Panc1 (cell line): ENCODE data around the gene TRIM5. TPM values are rescaled to one million over a fixed set of nuclear protein-coding genes. Genes with fewer than 3 reads are reported as not detected.

Source experiments
- ATAC-seq: fragments of 200-7000 bp; cut with Tn5 transposase; 2 replicates; pipeline ENCODE4 v1.9.1; 2020; ENCODE audit warnings: mild to moderate bottlenecking, moderate library complexity
- BruUV-seq: library from RNA; stranded (reverse); fragments of 400-500 nt; replicated peaks from 2 replicates; lab custom pipeline; 2021; lab: Mats Ljungman, UMichigan
- CTCF ChIA-PET: fragments of 300-600 bp; sonication (Branson Sonifier 250); formaldehyde crosslinking; loops from one replicate; lab custom pipeline; 2022; ENCODE audit warnings: antibody characterized with exemption; lab: Charles Lee
- POLR2A ChIA-PET: fragments of 300-600 bp; sonication (Branson Sonifier 250); formaldehyde crosslinking; loops from one replicate; lab custom pipeline; 2022; ENCODE audit warnings: antibody characterized with exemption; lab: Charles Lee
- DNase-seq: peaks from one replicate; pipeline ENCODE4 v3.0.0-alpha.2; 2010; ENCODE audit warnings: low read depth, low spot score
- H3K27ac ChIP-seq: 2 replicates; pipeline ENCODE4 v1.5.1; 2011; ENCODE audit warnings: mild to moderate bottlenecking, low read length, inconsistent platforms
- H3K27me3 ChIP-seq: fragments of 200-500 bp; sonication (Bioruptor generic); 2 replicates; pipeline ENCODE4 v1.6.0; 2014; ENCODE audit warnings: low read length, inconsistent platforms; ENCODE audit not compliant: control insufficient read depth, insufficient read depth
- H3K36me3 ChIP-seq: fragments of 200-500 bp; sonication (Bioruptor generic); 2 replicates; pipeline ENCODE4 v1.5.1; 2014; ENCODE audit warnings: inconsistent platforms, mild to moderate bottlenecking, low read length, moderate library complexity; ENCODE audit not compliant: control insufficient read depth, insufficient read depth
- H3K4me1 ChIP-seq: 2 replicates; pipeline ENCODE4 v1.5.1; 2011; ENCODE audit warnings: inconsistent platforms, mild to moderate bottlenecking, low read length, moderate library complexity; ENCODE audit not compliant: control insufficient read depth, insufficient read depth
- H3K4me3 ChIP-seq, 2 experiments: 2 replicates each; pipeline ENCODE4 v1.5.1; 2011 to 2012; ENCODE audit warnings: low read depth in 2 of 2, low read length in 2 of 2, mild to moderate bottlenecking in 2 of 2, inconsistent platforms in 1 of 2, moderate library complexity in 1 of 2
- H3K9me3 ChIP-seq: fragments of 200-500 bp; sonication (Bioruptor generic); 2 replicates; pipeline ENCODE4 v1.5.1; 2014; ENCODE audit warnings: low read depth, mild to moderate bottlenecking, inconsistent platforms, low read length, moderate library complexity; ENCODE audit not compliant: control insufficient read depth, insufficient read depth
- POLR2AphosphoS5 ChIP-seq: IDR thresholded peaks from 2 replicates; pipeline ENCODE4 v1.6.1; 2012; ENCODE audit warnings: mild to moderate bottlenecking, low read depth, low read length, moderate library complexity
- SIN3A ChIP-seq: IDR thresholded peaks from 2 replicates; pipeline ENCODE4 v1.6.1; 2012; ENCODE audit warnings: low read depth, mild to moderate bottlenecking, low read length, moderate library complexity, borderline replicate concordance; ENCODE audit not compliant: insufficient read depth
- TCF7L2 ChIP-seq: IDR thresholded peaks from 2 replicates; pipeline ENCODE4 v1.6.1; 2011; ENCODE audit warnings: mild to moderate bottlenecking, low read depth, low read length, inconsistent platforms
- in situ Hi-C: cut with HindIII; loops from 2 replicates; pipeline ENCODE4 v1.10.0; 2016; ENCODE audit warnings: low sequenced_read_pairs, low pct_unique_long_range_greater_than_20kb
- intact Hi-C: fragments of 100-400 bp; cut with micrococcal nuclease; formaldehyde crosslinking; loops from one replicate; pipeline ENCODE4 v1.10.0; 2022; ENCODE audit not compliant: unreplicated experiment
- total RNA-seq: library from RNA; stranded (reverse); gene quantifications from one replicate; pipeline ENCODE4 v1.2.1, GENCODE V29; 2021; ENCODE audit not compliant: unreplicated experiment
- TF ChIP-seq, protein P1 (sequence below), 2 experiments: IDR thresholded peaks; 2 replicates each; pipeline ENCODE4 v1.6.1; 2011 to 2012; ENCODE audit warnings: low read depth in 2 of 2, control low read depth in 1 of 2, low read length in 1 of 2, mild to moderate bottlenecking in 1 of 2, moderate library complexity in 1 of 2; ENCODE audit not compliant: insufficient read depth in 1 of 2
- TF ChIP-seq, protein P2 (sequence below): fragments of 450-650 bp; IDR thresholded peaks from 2 replicates; pipeline ENCODE4 v1.5.1; 2017; ENCODE audit warnings: mild to moderate bottlenecking

The TRIM5 gene
- total RNA-seq, 1 experiment from 2014 or later, result 56.1 TPM

DNA sequence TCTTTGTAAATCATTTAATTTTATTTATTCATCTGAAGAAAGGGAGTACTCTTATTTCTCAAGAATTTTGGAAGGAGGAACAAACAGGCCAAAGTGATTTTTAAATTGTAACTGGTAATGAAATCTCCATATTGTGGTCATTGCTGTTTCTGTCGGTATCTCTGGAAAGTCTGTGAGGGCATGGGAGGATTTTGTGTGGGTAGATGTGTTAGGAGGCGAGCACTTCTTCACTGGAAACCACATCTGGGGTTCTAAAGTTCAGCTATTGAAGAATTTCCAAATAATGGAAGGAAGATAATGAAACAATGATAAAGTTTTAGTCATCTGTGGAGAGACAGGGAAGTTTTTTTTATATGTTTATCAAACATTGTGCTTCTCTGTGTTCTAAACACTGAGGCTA is 53.5 kb downstream of the TRIM5 start:
- intact Hi-C loops (no loop called here), in situ Hi-C loops (no loop called here)
- ChIA-PET CTCF (no interaction called here), POLR2A (no interaction called here)
- DNase-seq (no peak), ATAC-seq (no peak)
- H3K4me1 ChIP-seq, result no peaks in the 10 kb centered on the region
- TF ChIP-seq, protein P1, sequence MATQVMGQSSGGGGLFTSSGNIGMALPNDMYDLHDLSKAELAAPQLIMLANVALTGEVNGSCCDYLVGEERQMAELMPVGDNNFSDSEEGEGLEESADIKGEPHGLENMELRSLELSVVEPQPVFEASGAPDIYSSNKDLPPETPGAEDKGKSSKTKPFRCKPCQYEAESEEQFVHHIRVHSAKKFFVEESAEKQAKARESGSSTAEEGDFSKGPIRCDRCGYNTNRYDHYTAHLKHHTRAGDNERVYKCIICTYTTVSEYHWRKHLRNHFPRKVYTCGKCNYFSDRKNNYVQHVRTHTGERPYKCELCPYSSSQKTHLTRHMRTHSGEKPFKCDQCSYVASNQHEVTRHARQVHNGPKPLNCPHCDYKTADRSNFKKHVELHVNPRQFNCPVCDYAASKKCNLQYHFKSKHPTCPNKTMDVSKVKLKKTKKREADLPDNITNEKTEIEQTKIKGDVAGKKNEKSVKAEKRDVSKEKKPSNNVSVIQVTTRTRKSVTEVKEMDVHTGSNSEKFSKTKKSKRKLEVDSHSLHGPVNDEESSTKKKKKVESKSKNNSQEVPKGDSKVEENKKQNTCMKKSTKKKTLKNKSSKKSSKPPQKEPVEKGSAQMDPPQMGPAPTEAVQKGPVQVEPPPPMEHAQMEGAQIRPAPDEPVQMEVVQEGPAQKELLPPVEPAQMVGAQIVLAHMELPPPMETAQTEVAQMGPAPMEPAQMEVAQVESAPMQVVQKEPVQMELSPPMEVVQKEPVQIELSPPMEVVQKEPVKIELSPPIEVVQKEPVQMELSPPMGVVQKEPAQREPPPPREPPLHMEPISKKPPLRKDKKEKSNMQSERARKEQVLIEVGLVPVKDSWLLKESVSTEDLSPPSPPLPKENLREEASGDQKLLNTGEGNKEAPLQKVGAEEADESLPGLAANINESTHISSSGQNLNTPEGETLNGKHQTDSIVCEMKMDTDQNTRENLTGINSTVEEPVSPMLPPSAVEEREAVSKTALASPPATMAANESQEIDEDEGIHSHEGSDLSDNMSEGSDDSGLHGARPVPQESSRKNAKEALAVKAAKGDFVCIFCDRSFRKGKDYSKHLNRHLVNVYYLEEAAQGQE (IDR thresholded peaks at IDR 0.05; ENCODE audit: insufficient read depth in 1 of 2, low read depth in 2 of 2, low read length in 1 of 2), result no peak
- TF ChIP-seq, protein P2, sequence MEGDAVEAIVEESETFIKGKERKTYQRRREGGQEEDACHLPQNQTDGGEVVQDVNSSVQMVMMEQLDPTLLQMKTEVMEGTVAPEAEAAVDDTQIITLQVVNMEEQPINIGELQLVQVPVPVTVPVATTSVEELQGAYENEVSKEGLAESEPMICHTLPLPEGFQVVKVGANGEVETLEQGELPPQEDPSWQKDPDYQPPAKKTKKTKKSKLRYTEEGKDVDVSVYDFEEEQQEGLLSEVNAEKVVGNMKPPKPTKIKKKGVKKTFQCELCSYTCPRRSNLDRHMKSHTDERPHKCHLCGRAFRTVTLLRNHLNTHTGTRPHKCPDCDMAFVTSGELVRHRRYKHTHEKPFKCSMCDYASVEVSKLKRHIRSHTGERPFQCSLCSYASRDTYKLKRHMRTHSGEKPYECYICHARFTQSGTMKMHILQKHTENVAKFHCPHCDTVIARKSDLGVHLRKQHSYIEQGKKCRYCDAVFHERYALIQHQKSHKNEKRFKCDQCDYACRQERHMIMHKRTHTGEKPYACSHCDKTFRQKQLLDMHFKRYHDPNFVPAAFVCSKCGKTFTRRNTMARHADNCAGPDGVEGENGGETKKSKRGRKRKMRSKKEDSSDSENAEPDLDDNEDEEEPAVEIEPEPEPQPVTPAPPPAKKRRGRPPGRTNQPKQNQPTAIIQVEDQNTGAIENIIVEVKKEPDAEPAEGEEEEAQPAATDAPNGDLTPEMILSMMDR, result no peak
- TF ChIP-seq TCF7L2 (no peak), POLR2AphosphoS5 (no peak), SIN3A (no peak)
- no peak overlapping the region for H3K4me3 ChIP-seq
- no peaks in the 10 kb centered on the region for H3K9me3 ChIP-seq
- H3K36me3 ChIP-seq, result no peaks in the 10 kb centered on the region
- no peaks in the 10 kb centered on the region for H3K27me3 ChIP-seq
- BruUV-seq, result no TSS peak
- H3K27ac ChIP-seq, result no peak overlapping the region

DNA sequence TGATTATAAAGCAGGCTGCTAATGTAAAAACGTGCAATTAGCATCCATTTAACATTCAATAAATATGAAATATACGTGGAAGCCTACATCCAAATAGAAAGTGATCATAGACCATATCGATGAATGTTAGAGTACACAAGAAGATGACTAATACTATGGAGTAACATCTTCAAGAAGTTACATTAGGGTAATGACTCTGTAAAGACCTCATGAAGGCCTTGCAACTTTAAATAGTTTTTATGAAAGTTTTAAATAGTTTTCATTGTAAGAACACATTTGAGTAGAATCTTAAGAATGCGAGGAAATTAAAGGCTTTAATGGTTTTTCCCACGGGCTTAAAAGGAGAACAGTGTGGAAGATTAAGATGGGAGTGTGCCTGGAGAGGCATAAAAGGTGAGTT is 58.7 kb downstream of the TRIM5 start:
- H3K36me3 ChIP-seq, result no peaks in the 10 kb centered on the region
- no peak overlapping the region for H3K4me3 ChIP-seq
- ChIA-PET POLR2A (no interaction called here), CTCF (no interaction called here)
- no peak overlapping the region for H3K27ac ChIP-seq
- H3K4me1 ChIP-seq, result peaks cover 6% of the 10 kb centered on the region
- no peaks in the 10 kb centered on the region for H3K27me3 ChIP-seq
- no TSS peak for BruUV-seq
- ATAC-seq (no peak), DNase-seq (no peak)
- intact Hi-C loops, result no loop called here
- no peak for TF ChIP-seq SIN3A
- TF ChIP-seq, protein P1 (IDR thresholded peaks at IDR 0.05; ENCODE audit: insufficient read depth in 1 of 2, low read depth in 2 of 2, low read length in 1 of 2), result no peak
- no peak for TF ChIP-seq TCF7L2
- no peak for TF ChIP-seq POLR2AphosphoS5
- TF ChIP-seq, protein P2, result no peak
- no peaks in the 10 kb centered on the region for H3K9me3 ChIP-seq
- in situ Hi-C loops, result no loop called here
